CD14-positive monocyte (primary cell): ENCODE results near the gene FREM2. TPM values are rescaled to one million over a fixed set of nuclear protein-coding genes. Genes with fewer than 3 reads are reported as not detected.

Source experiments
- DNase-seq, 3 donors: peaks; one replicate each; pipeline ENCODE4 v3.0.0-alpha.2; 2011 to 2022
- H2AFZ ChIP-seq: 2 replicates; pipeline ENCODE4 v1.6.0; 2012; ENCODE audit warnings: mild to moderate bottlenecking, low read depth, low read length, inconsistent platforms; ENCODE audit not compliant: insufficient read depth, poor library complexity, severe bottlenecking
- H3K27ac ChIP-seq, 2 donors: 1 replicate in 1 of 2; 2 replicates in 1 of 2; pipeline ENCODE4 v1.5.1; 2012 to 2013; ENCODE audit warnings: low read length in 2 of 2, control low read depth in 1 of 2, inconsistent platforms in 1 of 2, low read depth in 1 of 2, mild to moderate bottlenecking in 1 of 2
- H3K27me3 ChIP-seq, 2 donors: one replicate each; pipeline versions ENCODE4 v1.6.0 to v1.6.1; 2011 to 2013; ENCODE audit warnings: low read length in 2 of 2; ENCODE audit not compliant: control insufficient read depth in 2 of 2, insufficient read depth in 2 of 2
- H3K36me3 ChIP-seq, 2 donors: replicated peaks in 1 of 2; 1 replicate in 1 of 2; 2 replicates in 1 of 2; pipeline versions ENCODE4 v1.5.1 to v1.6.1; 2012 to 2013; ENCODE audit warnings: low read length in 2 of 2, control low read depth in 1 of 2, inconsistent platforms in 1 of 2, mild to moderate bottlenecking in 1 of 2; ENCODE audit not compliant: insufficient read depth in 2 of 2, control insufficient read depth in 1 of 2
- H3K4me1 ChIP-seq, 2 donors: 1 replicate in 1 of 2; 2 replicates in 1 of 2; pipeline versions ENCODE4 v1.5.1 to v1.6.1; 2012 to 2013; ENCODE audit warnings: low read length in 2 of 2, control low read depth in 1 of 2, inconsistent platforms in 1 of 2, mild to moderate bottlenecking in 1 of 2, moderate library complexity in 1 of 2; ENCODE audit not compliant: insufficient read depth in 2 of 2, control insufficient read depth in 1 of 2
- H3K4me2 ChIP-seq: replicated peaks from 2 replicates; pipeline ENCODE3; 2012; ENCODE audit warnings: low read length, moderate library complexity, mild to moderate bottlenecking; ENCODE audit not compliant: poor library complexity, severe bottlenecking; ENCODE audit errors: extremely low read depth
- H3K4me3 ChIP-seq, 3 experiments: fragments of 200-600 bp in 1 of 3; sonication (generic) in 1 of 3; replicated peaks in 1 of 3; 1 replicate in 2 of 3; 2 replicates in 1 of 3; pipeline ENCODE4 v1.5.1; 2011 to 2013; ENCODE audit warnings: low read length in 3 of 3, mild to moderate bottlenecking in 3 of 3, control low read depth in 2 of 3, low read depth in 2 of 3, inconsistent platforms in 1 of 3, moderate library complexity in 1 of 3
- H3K79me2 ChIP-seq: 2 replicates; pipeline ENCODE4 v1.6.0; 2012; ENCODE audit warnings: mild to moderate bottlenecking, control low read depth, inconsistent platforms, low read length, moderate library complexity; ENCODE audit not compliant: insufficient read depth
- H3K9ac ChIP-seq: 2 replicates; pipeline ENCODE4 v1.6.0; 2017; ENCODE audit warnings: low read length, mild to moderate bottlenecking; ENCODE audit not compliant: insufficient read depth, poor library complexity, severe bottlenecking
- H3K9me3 ChIP-seq, 2 donors: replicated peaks in 1 of 2; 1 replicate in 1 of 2; 2 replicates in 1 of 2; pipeline versions ENCODE4 v1.5.1 to v1.6.1; 2012 to 2013; ENCODE audit warnings: low read length in 2 of 2, control low read depth in 1 of 2; ENCODE audit not compliant: control insufficient read depth in 1 of 2, insufficient read depth in 1 of 2
- H4K20me1 ChIP-seq: 2 replicates; pipeline ENCODE4 v1.6.0; 2012; ENCODE audit warnings: mild to moderate bottlenecking, low read length, control low read depth, moderate library complexity; ENCODE audit not compliant: insufficient read depth
- H3K27ac Mint-ChIP-seq, 7 donors: one replicate each; pipeline ENCODE4 v1.8.0; 2020; ENCODE audit warnings: mild to moderate bottlenecking in 7 of 7, mixed read lengths in 7 of 7, moderate library complexity in 6 of 7, inconsistent platforms in 2 of 7
- H3K27me3 Mint-ChIP-seq, 3 donors: one replicate each; pipeline ENCODE4 v1.8.0; 2021 to 2022; ENCODE audit warnings: low read depth in 3 of 3, mild to moderate bottlenecking in 3 of 3, mixed read lengths in 3 of 3, moderate library complexity in 3 of 3, inconsistent platforms in 1 of 3
- H3K36me3 Mint-ChIP-seq, 2 donors: one replicate each; pipeline ENCODE4 v1.8.0; 2020; ENCODE audit warnings: mixed read lengths in 2 of 2, inconsistent platforms in 1 of 2, mild to moderate bottlenecking in 1 of 2
- H3K4me1 Mint-ChIP-seq: one replicate; pipeline ENCODE4 v1.8.0; 2020; ENCODE audit warnings: mild to moderate bottlenecking, mixed read lengths
- H3K4me3 Mint-ChIP-seq, 2 donors: one replicate each; pipeline ENCODE4 v1.8.0; 2020; ENCODE audit warnings: mild to moderate bottlenecking in 2 of 2, mixed read lengths in 2 of 2, moderate library complexity in 1 of 2
- H3K9me3 Mint-ChIP-seq, 7 donors: one replicate each; pipeline ENCODE4 v1.8.0; 2020 to 2022; ENCODE audit warnings: mixed read lengths in 7 of 7, mild to moderate bottlenecking in 6 of 7, moderate library complexity in 6 of 7, inconsistent platforms in 2 of 7
- WGBS: methylation state at CpG from one replicate; pipeline ENCODE4 v1.1.5; 2013; ENCODE audit warnings: missing lambda C conversion rate; ENCODE audit not compliant: insufficient coverage; 5-methylcytosine and 5-hydroxymethylcytosine counted together
- intact Hi-C, 2 donors: fragments of 100-400 bp; cut with micrococcal nuclease; formaldehyde crosslinking; loops; one replicate each; pipeline versions ENCODE4 v1.15.0 to v1.15.1; 2023
- polyA plus RNA-seq, 3 donors: library from polyadenylated mRNA; depleted of rRNA in 1 of 3; unstranded in 2 of 3; stranded (reverse) in 1 of 3; fragments of 300-500 nt in 2 of 3; fragments of >200 nt in 1 of 3; fragmentation: Illumina TruSeq in 2 of 3; gene quantifications; 1 replicate in 2 of 3; 2 replicates in 1 of 3; pipeline ENCODE4 v1.2.3, GENCODE V29; 2012 to 2021
- TF ChIP-seq, protein P1 (sequence below): fragments of 200-600 bp; IDR thresholded peaks from one replicate; pipeline ENCODE4 v1.8.0; 2022; ENCODE audit warnings: antibody characterized with exemption, mild to moderate bottlenecking

FREM2 gene
- polyA plus RNA-seq, 3 donors, result not detected

- no peaks in the 10 kb centered on the region for H4K20me1 ChIP-seq
- H3K36me3 ChIP-seq, result no peaks in the 10 kb centered on the region
- H3K79me2 ChIP-seq, result no peaks in the 10 kb centered on the region
- H3K4me3 ChIP-seq, result no peak overlapping the region
- Mint-ChIP-seq H3K9me3 (peaks cover 0 to 3% (median 2%) of the 10 kb centered on the region in 7 donors), H3K27ac (no peak overlapping the region), H3K36me3 (no peaks in the 10 kb centered on the region), H3K4me1 (no peaks in the 10 kb centered on the region), H3K4me3 (no peak overlapping the region), H3K27me3 (peaks cover 0 to 2% (median 0%) of the 10 kb centered on the region in 3 donors)
- H3K4me1 ChIP-seq, result no peaks in the 10 kb centered on the region
- TF ChIP-seq, protein P1, sequence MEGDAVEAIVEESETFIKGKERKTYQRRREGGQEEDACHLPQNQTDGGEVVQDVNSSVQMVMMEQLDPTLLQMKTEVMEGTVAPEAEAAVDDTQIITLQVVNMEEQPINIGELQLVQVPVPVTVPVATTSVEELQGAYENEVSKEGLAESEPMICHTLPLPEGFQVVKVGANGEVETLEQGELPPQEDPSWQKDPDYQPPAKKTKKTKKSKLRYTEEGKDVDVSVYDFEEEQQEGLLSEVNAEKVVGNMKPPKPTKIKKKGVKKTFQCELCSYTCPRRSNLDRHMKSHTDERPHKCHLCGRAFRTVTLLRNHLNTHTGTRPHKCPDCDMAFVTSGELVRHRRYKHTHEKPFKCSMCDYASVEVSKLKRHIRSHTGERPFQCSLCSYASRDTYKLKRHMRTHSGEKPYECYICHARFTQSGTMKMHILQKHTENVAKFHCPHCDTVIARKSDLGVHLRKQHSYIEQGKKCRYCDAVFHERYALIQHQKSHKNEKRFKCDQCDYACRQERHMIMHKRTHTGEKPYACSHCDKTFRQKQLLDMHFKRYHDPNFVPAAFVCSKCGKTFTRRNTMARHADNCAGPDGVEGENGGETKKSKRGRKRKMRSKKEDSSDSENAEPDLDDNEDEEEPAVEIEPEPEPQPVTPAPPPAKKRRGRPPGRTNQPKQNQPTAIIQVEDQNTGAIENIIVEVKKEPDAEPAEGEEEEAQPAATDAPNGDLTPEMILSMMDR, result no peak
- H2AFZ ChIP-seq, result no peak overlapping the region
- WGBS, result no CpG with 5 or more reads among the region's 3 CpGs
- intact Hi-C loops, result no loop called here
- no peak overlapping the region for H3K4me2 ChIP-seq
- no peak overlapping the region for H3K9ac ChIP-seq
- no peak for DNase-seq
- no peak overlapping the region for H3K27ac ChIP-seq
- H3K27me3 ChIP-seq, result no peaks in the 10 kb centered on the region
- H3K9me3 ChIP-seq, result no peaks in the 10 kb centered on the region
Measured at GRCh38 chr13:38863536-38863935, 176.7 kb downstream of the FREM2 start.

DNA sequence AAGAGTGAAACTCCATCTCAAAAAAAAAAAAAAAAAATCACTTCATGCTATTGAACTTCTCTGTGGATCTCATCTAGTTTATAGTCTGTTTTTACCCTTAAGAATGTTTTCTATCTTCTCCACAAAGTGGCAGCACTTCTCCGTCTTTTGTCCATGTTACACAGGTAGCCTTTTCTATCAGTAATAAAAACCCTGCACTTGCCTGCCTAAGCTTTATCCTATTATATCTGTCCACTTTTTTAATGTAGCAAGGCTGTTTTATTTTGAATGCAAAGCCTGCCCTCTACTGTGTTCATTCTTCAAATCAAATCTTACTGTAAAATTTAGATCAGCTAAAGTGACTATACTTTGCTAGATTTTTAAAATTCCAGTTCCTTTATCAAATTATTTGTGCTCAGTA lies 179.8 kb downstream of the FREM2 start:
- Mint-ChIP-seq H3K4me1 (no peaks in the 10 kb centered on the region), H3K27me3 (no peaks in the 10 kb centered on the region), H3K4me3 (no peak overlapping the region), H3K9me3 (peaks cover 0 to 2% (median 0%) of the 10 kb centered on the region in 7 donors), H3K36me3 (no peaks in the 10 kb centered on the region), H3K27ac (no peak overlapping the region)
- Histone ChIP-seq H3K36me3 (no peaks in the 10 kb centered on the region), H3K27ac (no peak overlapping the region), H3K4me3 (no peak overlapping the region), H3K79me2 (no peaks in the 10 kb centered on the region), H2AFZ (no peak overlapping the region), H3K4me1 (no peaks in the 10 kb centered on the region), H3K4me2 (no peak overlapping the region), H3K9me3 (no peaks in the 10 kb centered on the region), H3K27me3 (no peaks in the 10 kb centered on the region), H4K20me1 (no peaks in the 10 kb centered on the region), H3K9ac (no peak overlapping the region)
- no CpG with 5 or more reads among the region's 1 CpG for WGBS
- intact Hi-C loops, result no loop called here
- no peak for DNase-seq
- TF ChIP-seq, protein P1, result no peak
